Natural killer cell (primary cell): ENCODE results near the gene TAF12. TPM values are rescaled to one million over a fixed set of nuclear protein-coding genes. Genes with fewer than 3 reads are reported as not detected.
"Not testable (repeated sequence)": the region's sequence is repeated elsewhere in the genome, so short reads cannot be mapped to it uniquely, and the experiment has no call there.

Source experiments
- ATAC-seq, 3 donors: fragments of 150-1000 bp in 2 of 3; fragments of 200-7000 bp in 1 of 3; cut with Tn5 transposase; 1 replicate in 1 of 3; 2 replicates in 2 of 3; pipeline ENCODE4 v1.10.0; 2021; ENCODE audit warnings: mild to moderate bottlenecking in 2 of 3, moderate library complexity in 2 of 3
- DNase-seq, 2 donors: peaks; one replicate each; pipeline versions ENCODE4 v3.0.0 to v3.0.0-alpha.2; 2013 to 2021; ENCODE audit warnings: mixed read lengths in 1 of 2
- H3K27ac ChIP-seq: one replicate; pipeline ENCODE4 v1.5.1; 2013; ENCODE audit warnings: mild to moderate bottlenecking, low read length
- H3K27me3 ChIP-seq: one replicate; pipeline ENCODE4 v1.6.1; 2013; ENCODE audit warnings: low read length; ENCODE audit not compliant: control insufficient read depth, insufficient read depth
- H3K36me3 ChIP-seq: one replicate; pipeline ENCODE4 v1.6.1; 2013; ENCODE audit warnings: low read length; ENCODE audit not compliant: control insufficient read depth, insufficient read depth
- H3K4me1 ChIP-seq: one replicate; pipeline ENCODE4 v1.6.1; 2013; ENCODE audit warnings: low read length; ENCODE audit not compliant: control insufficient read depth, insufficient read depth
- H3K4me3 ChIP-seq: one replicate; pipeline ENCODE4 v1.5.1; 2013; ENCODE audit warnings: low read length
- H3K9me3 ChIP-seq: one replicate; pipeline ENCODE4 v1.6.1; 2013; ENCODE audit warnings: low read length; ENCODE audit not compliant: control insufficient read depth, insufficient read depth
- H3K27ac Mint-ChIP-seq, 2 donors: one replicate each; pipeline ENCODE4 v1.8.0; 2022; ENCODE audit warnings: mild to moderate bottlenecking in 2 of 2, mixed read lengths in 2 of 2, moderate library complexity in 1 of 2
- H3K27me3 Mint-ChIP-seq, 2 donors: one replicate each; pipeline ENCODE4 v1.8.0; 2022; ENCODE audit warnings: low read depth in 2 of 2, mixed read lengths in 2 of 2
- H3K36me3 Mint-ChIP-seq: one replicate; pipeline ENCODE4 v1.8.0; 2022; ENCODE audit warnings: mixed read lengths
- H3K4me1 Mint-ChIP-seq, 2 donors: one replicate each; pipeline ENCODE4 v1.8.0; 2022; ENCODE audit warnings: mixed read lengths in 2 of 2
- H3K4me3 Mint-ChIP-seq: one replicate; pipeline ENCODE4 v1.8.0; 2022; ENCODE audit warnings: mild to moderate bottlenecking, moderate library complexity, mixed read lengths
- H3K9me3 Mint-ChIP-seq, 2 donors: one replicate each; pipeline ENCODE4 v1.8.0; 2022; ENCODE audit warnings: mixed read lengths in 2 of 2
- WGBS: methylation state at CpG from one replicate; pipeline ENCODE4 v1.1.7; 2013; ENCODE audit warnings: missing lambda C conversion rate; ENCODE audit not compliant: insufficient coverage; 5-methylcytosine and 5-hydroxymethylcytosine counted together
- intact Hi-C: fragments of 100-400 bp; cut with micrococcal nuclease; formaldehyde crosslinking; loops from one replicate; pipeline ENCODE4 v1.14.2; 2022
- total RNA-seq, 4 donors: library from RNA; stranded (reverse); fragments of 120-200 nt in 1 of 4; gene quantifications; one replicate each; pipeline versions ENCODE4 v1.2.3 to v1.2.4, GENCODE V29; 2013 to 2022
- TF ChIP-seq, protein P1 (sequence below): fragments of 200-600 bp; IDR thresholded peaks from one replicate; pipeline ENCODE4 v1.8.0; 2022; ENCODE audit warnings: antibody characterized with exemption

Gene TAF12
- total RNA-seq, 3 donors from 2014 or later (not counting 1 experiment from before 2014, with no cell fraction given) = 17.9 to 23.8 (median 23.1) TPM

DNA sequence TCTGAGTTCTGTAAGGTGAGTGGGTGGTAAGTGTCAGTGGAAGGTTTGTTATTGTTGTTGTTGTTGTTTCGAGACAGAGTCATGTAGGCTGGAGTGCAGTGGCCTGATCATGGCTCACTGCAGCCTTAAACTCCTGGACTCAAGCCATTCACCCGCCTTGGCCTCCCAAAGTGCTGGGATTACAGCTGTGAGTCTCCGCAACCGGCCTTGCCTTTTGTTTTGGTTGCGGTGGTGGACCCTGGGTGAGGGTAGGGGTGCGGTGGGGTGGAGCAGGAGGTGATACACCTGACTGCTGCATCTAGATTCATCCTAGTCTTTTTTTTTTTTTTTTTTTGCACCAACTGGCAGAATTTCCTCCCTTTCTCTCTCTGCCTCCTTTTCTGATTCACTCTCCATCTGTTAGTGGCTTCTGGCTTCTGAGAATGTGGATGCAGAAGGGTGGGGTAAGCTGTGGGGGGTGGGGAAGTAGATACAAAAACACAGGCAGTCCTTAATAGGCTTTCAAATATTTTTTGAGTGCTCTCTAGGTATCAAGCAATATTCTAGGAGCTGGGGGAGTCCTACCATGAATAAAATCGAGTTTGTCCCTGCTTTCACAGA, 21.1 kb upstream of the TAF12 start:
- Mint-ChIP-seq H3K4me1 (peaks cover 6% of the 10 kb centered on the region in 2 donors), H3K4me3 (no peak overlapping the region), H3K9me3 (no peaks in the 10 kb centered on the region), H3K27ac (no peak overlapping the region), H3K36me3 (no peaks in the 10 kb centered on the region), H3K27me3 (no peaks in the 10 kb centered on the region)
- no peak overlapping the region for H3K27ac ChIP-seq
- H3K4me3 ChIP-seq = no peak overlapping the region
- H3K9me3 ChIP-seq = no peaks in the 10 kb centered on the region
- H3K27me3 ChIP-seq = no peaks in the 10 kb centered on the region
- DNase-seq (no peak), ATAC-seq (no peak)
- peaks cover 13% of the 10 kb centered on the region for H3K4me1 ChIP-seq
- intact Hi-C loops = no loop called here
- no peaks in the 10 kb centered on the region for H3K36me3 ChIP-seq
- 91% methylated on average over 6 of the region's 7 CpGs for WGBS
- TF ChIP-seq, protein P1, sequence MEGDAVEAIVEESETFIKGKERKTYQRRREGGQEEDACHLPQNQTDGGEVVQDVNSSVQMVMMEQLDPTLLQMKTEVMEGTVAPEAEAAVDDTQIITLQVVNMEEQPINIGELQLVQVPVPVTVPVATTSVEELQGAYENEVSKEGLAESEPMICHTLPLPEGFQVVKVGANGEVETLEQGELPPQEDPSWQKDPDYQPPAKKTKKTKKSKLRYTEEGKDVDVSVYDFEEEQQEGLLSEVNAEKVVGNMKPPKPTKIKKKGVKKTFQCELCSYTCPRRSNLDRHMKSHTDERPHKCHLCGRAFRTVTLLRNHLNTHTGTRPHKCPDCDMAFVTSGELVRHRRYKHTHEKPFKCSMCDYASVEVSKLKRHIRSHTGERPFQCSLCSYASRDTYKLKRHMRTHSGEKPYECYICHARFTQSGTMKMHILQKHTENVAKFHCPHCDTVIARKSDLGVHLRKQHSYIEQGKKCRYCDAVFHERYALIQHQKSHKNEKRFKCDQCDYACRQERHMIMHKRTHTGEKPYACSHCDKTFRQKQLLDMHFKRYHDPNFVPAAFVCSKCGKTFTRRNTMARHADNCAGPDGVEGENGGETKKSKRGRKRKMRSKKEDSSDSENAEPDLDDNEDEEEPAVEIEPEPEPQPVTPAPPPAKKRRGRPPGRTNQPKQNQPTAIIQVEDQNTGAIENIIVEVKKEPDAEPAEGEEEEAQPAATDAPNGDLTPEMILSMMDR = no peak

DNA sequence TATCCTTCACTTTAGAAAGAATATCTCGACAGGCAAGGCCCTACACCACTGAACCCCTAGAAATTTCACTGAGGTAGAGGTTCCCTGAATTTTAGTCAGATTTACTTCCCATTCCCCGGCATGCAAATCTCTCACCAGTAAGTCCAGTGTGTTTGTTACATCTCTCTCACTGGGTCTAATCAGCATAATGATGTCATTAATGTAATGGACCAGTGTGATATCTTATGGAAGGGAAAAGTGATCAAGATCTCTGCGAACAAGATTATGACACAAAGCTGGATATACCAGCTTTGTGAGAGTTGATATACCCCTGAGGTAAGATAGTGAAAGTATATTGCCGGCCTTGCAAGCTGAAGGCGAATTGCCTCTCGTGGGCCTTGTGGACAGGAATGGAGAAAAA, 13.5 kb upstream of the TAF12 start:
- DNase-seq (no peak), ATAC-seq (no peak)
- no peaks in the 10 kb centered on the region for H3K27me3 ChIP-seq
- H3K27ac ChIP-seq = no peak overlapping the region
- Mint-ChIP-seq H3K27ac (no peak overlapping the region), H3K4me3 (no peak overlapping the region), H3K27me3 (no peaks in the 10 kb centered on the region), H3K36me3 (no peaks in the 10 kb centered on the region), H3K9me3 (no peaks in the 10 kb centered on the region), H3K4me1 (no peaks in the 10 kb centered on the region)
- TF ChIP-seq, protein P1 = no peak
- no peak overlapping the region for H3K4me3 ChIP-seq
- 96% methylated on average over 6 of the region's 6 CpGs for WGBS
- H3K9me3 ChIP-seq = no peaks in the 10 kb centered on the region
- intact Hi-C loops = no loop called here
- H3K36me3 ChIP-seq = no peaks in the 10 kb centered on the region
- no peaks in the 10 kb centered on the region for H3K4me1 ChIP-seq

DNA sequence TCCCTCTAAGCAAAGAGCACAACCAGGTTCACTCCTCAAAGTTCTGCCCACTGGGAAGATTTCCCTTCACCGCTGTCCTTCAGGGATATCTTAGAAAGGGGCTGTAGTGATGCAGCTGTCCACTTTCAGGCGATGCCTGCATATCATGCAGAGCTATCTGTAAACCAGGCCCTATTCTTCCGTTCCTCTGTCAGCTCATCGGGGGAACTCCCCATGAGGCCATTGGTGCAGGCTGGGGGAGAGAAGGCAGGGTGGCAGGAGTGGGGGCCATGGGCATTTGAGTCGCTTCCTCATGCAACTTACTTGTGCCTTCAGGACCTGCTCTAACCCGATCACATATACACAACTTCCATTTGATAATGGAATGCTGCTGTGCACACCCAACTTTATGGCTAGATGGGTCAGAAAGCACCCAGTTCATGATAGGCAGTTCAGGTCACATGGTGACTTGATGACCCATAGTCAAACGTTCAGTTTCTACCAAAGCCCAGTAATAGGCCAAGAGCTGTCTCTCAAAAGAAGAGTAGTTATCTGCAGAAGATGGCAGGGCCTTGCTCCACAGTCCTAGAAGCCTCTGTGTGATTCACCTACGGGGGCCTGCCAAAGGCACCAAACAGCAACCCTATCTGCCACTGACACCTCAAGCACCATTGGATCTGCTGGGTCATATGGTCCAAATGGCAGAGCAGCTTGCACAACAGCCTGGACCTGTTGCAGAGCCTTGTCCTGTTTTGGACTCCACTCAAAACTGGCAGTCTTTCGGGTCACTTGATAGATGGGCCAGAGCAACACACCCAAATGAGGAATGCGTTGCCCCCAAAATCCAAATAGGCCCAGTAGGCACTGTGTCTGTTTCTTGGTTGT, 12.8 kb upstream of the TAF12 start:
- H3K36me3 ChIP-seq, DNase-seq, H3K9me3 ChIP-seq, H3K4me1 Mint-ChIP-seq, H3K4me3 Mint-ChIP-seq, H3K27me3 ChIP-seq, H3K36me3 Mint-ChIP-seq, H3K27ac ChIP-seq, H3K9me3 Mint-ChIP-seq, H3K27ac Mint-ChIP-seq, intact Hi-C loops, H3K4me3 ChIP-seq, ATAC-seq, H3K27me3 Mint-ChIP-seq, H3K4me1 ChIP-seq: not testable (repeated sequence)
- 93% methylated on average over 9 of the region's 10 CpGs for WGBS

DNA sequence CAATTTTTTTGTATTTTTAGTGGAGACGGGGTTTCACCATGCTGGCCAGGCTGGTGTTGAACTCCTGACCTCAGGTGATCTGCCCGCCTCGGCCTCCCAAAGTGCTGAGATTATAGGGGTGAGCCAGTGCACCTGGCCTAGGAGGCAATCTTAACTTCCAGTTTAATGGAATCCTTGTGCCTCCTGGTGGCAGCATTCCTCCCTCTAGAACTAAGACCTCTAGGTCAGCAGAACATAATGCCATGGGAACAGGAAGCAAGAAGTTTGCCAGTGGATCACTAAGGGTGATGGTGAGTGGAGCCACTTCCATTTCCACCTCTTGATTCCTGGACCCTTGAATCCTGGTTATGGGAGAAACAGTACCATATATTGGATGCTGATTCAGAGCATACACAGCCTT, 11.0 kb upstream of the TAF12 start:
- H3K27ac Mint-ChIP-seq, H3K27ac ChIP-seq, intact Hi-C loops, ATAC-seq, H3K36me3 ChIP-seq, H3K27me3 Mint-ChIP-seq, H3K4me3 ChIP-seq, H3K9me3 Mint-ChIP-seq, H3K9me3 ChIP-seq, H3K36me3 Mint-ChIP-seq, H3K27me3 ChIP-seq, H3K4me1 Mint-ChIP-seq, H3K4me3 Mint-ChIP-seq: not testable (repeated sequence)
- peak in 1 of 2 donors; percentile 41 for DNase-seq
- peaks cover 10% of the 10 kb centered on the region for H3K4me1 ChIP-seq
- WGBS = 80% methylated on average over 3 of the region's 3 CpGs

DNA sequence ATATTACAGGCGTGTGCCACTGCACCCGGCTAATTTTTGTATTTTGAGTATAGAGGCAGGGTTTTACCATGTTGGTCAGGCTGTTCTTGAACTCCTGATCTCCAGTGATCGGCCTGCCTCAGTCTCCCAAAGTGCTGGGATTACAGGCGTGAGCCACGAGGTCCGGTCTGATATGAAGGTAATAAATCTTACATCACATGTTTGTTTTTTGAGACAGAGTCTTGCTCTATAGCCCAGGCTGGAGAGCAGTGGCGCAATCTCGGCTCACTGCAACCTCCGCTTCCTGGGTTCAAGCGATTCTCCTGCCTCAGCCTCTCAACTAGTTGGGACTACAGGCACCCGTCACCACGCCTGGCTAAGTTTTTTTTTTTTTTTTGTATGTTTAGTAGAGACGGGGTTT, 10.2 kb upstream of the TAF12 start:
- H3K27me3 Mint-ChIP-seq, intact Hi-C loops, H3K27me3 ChIP-seq, DNase-seq, H3K9me3 Mint-ChIP-seq, H3K9me3 ChIP-seq, H3K27ac Mint-ChIP-seq, H3K36me3 ChIP-seq, ATAC-seq, H3K36me3 Mint-ChIP-seq, H3K27ac ChIP-seq, H3K4me3 ChIP-seq, H3K4me3 Mint-ChIP-seq: not testable (repeated sequence)
- peaks cover 11% of the 10 kb centered on the region in 2 donors for H3K4me1 Mint-ChIP-seq
- WGBS = 93% methylated on average over 10 of the region's 13 CpGs
- peaks cover 13% of the 10 kb centered on the region for H3K4me1 ChIP-seq
